Activated CD8-positive, alpha-beta T cell treated with anti-CD3 and anti-CD28 coated beads, Interleukin-2, amount 10 ng/mL, durations not matched to agents 7 days and 5 days (primary cell): ENCODE results near the gene KAZN. TPM values are rescaled to one million over a fixed set of nuclear protein-coding genes. Genes with fewer than 3 reads are reported as not detected.

Experiments
- ATAC-seq: fragments of 150-1000 bp; cut with Tn5 transposase; one replicate; pipeline ENCODE4 v1.10.0; 2021; ENCODE audit warnings: moderate library complexity
- CTCF ChIA-PET: fragments of 350-600 bp; sonication (Branson Sonifier 250); formaldehyde crosslinking; loops from one replicate; lab custom pipeline; 2021; ENCODE audit warnings: antibody characterized with exemption; lab: Charles Lee
- POLR2A ChIA-PET: fragments of 350-600 bp; sonication (Branson Sonifier 250); formaldehyde crosslinking; loops from one replicate; lab custom pipeline; 2021; ENCODE audit warnings: antibody characterized with exemption; lab: Charles Lee
- DNase-seq: peaks from one replicate; pipeline ENCODE4 v3.0.0-alpha.2; 2020
- H3K27ac Mint-ChIP-seq: one replicate; pipeline ENCODE4 v1.8.0; 2021; ENCODE audit warnings: mild to moderate bottlenecking, mixed read lengths
- H3K27me3 Mint-ChIP-seq: one replicate; pipeline ENCODE4 v1.8.0; 2021; ENCODE audit warnings: low read depth, mixed read lengths
- H3K36me3 Mint-ChIP-seq: one replicate; pipeline ENCODE4 v1.8.0; 2021; ENCODE audit warnings: low read depth, mixed read lengths
- H3K4me1 Mint-ChIP-seq: one replicate; pipeline ENCODE4 v1.8.0; 2021; ENCODE audit warnings: low read depth, mixed read lengths
- H3K4me3 Mint-ChIP-seq: one replicate; pipeline ENCODE4 v1.8.0; 2021; ENCODE audit warnings: mild to moderate bottlenecking, mixed read lengths
- H3K9me3 Mint-ChIP-seq: one replicate; pipeline ENCODE4 v1.8.0; 2022; ENCODE audit warnings: mixed read lengths; ENCODE audit not compliant: insufficient read depth
- total RNA-seq, 2 experiments: library from RNA; stranded (reverse); gene quantifications; one replicate each; pipeline ENCODE4 v1.2.3, GENCODE V29; 2021

The KAZN gene
- total RNA-seq, 2 experiments from 2014 or later: 1.1 to 1.7 TPM

DNA sequence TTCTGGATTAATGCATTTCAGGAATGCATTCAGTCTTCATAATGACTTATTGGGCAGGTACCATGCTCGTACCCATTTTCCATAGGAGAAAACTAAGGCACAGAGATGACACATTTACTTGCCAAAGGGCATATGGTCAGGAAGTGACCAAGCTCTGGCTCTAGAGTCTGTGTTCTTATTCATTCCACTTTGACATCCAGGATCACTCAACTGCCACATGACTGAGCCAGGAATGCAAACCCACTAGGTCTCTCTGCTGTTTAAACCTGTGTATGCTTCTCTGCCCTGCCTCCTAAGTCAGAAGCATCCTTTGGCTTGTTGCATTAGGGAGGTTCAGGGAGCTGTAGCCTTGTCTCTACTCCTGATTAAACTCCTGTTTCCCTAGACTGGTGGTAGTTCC, 7.5 kb downstream of the KAZN start:
- H3K4me1 Mint-ChIP-seq: no peaks in the 10 kb centered on the region
- ATAC-seq (no peak), DNase-seq (no peak)
- ChIA-PET CTCF (no interaction called here), POLR2A (no interaction called here)
- H3K27me3 Mint-ChIP-seq: peaks cover 14% of the 10 kb centered on the region
- no peak overlapping the region for H3K27ac Mint-ChIP-seq
- no peaks in the 10 kb centered on the region for H3K36me3 Mint-ChIP-seq
- H3K4me3 Mint-ChIP-seq: no peak overlapping the region
- no peaks in the 10 kb centered on the region for H3K9me3 Mint-ChIP-seq

DNA sequence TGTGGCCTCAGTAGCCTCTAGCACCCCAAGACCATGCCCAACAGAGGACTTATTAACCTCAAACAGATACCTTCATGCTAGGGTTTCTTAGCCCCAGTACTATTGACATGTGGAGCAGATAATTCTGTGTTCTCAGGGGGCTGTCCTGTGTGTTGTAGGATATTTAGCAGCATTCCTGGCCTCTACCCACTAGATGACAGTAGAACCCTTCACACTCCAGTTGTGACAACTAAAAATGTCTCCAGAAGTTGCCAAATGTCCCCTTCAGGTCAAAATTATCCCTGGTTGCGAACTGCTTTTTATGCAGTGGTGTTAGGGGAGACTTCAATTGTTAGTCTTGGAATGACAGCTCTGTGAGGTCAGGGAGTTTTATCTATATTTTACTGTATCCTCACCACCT, 8.1 kb downstream of the KAZN start:
- no peak overlapping the region for H3K4me3 Mint-ChIP-seq
- no peaks in the 10 kb centered on the region for H3K4me1 Mint-ChIP-seq
- ATAC-seq: no peak
- no peaks in the 10 kb centered on the region for H3K9me3 Mint-ChIP-seq
- no peak overlapping the region for H3K27ac Mint-ChIP-seq
- ChIA-PET POLR2A (no interaction called here), CTCF (no interaction called here)
- peaks cover 8% of the 10 kb centered on the region for H3K27me3 Mint-ChIP-seq
- no peaks in the 10 kb centered on the region for H3K36me3 Mint-ChIP-seq
- DNase-seq: no peak

DNA sequence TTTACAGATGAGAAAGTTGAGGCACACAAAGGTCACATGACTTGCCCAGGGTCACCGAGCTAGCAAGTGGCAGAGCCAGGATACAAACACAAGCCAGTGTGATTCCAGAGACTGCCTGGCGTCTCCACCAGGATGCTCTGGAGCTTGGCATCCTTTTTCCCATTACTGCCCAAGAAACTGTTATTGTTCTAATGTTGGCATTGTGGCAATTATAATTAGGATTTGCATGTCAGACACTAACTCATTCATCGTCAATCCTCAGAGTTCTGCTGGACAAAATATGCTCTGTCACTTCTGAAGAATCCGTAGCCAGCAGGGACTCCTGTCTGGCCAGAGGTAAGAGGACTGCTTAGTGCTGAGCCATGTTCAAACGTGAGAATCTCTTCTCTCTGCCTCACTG, 8.8 kb downstream of the KAZN start:
- CTCF ChIA-PET: no interaction called here
- H3K4me3 Mint-ChIP-seq: no peak overlapping the region
- H3K27me3 Mint-ChIP-seq: peaks cover 3% of the 10 kb centered on the region
- H3K27ac Mint-ChIP-seq: no peak overlapping the region
- H3K9me3 Mint-ChIP-seq: no peaks in the 10 kb centered on the region
- POLR2A ChIA-PET: no interaction called here
- no peaks in the 10 kb centered on the region for H3K4me1 Mint-ChIP-seq
- H3K36me3 Mint-ChIP-seq: no peaks in the 10 kb centered on the region
- ATAC-seq (no peak), DNase-seq (no peak)

DNA sequence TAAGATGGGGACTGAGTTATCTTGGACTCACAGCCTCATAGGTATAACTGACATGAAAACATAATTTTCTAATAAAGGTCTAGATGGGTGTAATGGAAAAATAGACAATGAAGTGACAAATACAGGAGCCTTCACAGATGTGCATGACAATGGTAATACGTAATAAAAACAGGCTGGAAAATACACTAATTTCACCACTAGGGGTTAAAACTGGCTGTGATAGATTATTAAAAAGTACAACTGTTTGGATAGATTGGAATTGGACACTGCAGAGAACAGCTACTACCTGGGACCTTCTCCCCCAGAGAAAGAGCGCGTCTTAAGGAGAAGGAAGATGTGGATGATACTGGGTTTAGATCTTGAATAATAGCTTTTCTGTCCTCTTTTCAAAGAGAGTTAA, 9.8 kb downstream of the KAZN start:
- ChIA-PET CTCF (no interaction called here), POLR2A (no interaction called here)
- ATAC-seq (no peak), DNase-seq (no peak)
- H3K27ac Mint-ChIP-seq: no peak overlapping the region
- H3K4me3 Mint-ChIP-seq: no peak overlapping the region
- no peaks in the 10 kb centered on the region for H3K9me3 Mint-ChIP-seq
- H3K27me3 Mint-ChIP-seq: no peaks in the 10 kb centered on the region
- H3K4me1 Mint-ChIP-seq: no peaks in the 10 kb centered on the region
- no peaks in the 10 kb centered on the region for H3K36me3 Mint-ChIP-seq

DNA sequence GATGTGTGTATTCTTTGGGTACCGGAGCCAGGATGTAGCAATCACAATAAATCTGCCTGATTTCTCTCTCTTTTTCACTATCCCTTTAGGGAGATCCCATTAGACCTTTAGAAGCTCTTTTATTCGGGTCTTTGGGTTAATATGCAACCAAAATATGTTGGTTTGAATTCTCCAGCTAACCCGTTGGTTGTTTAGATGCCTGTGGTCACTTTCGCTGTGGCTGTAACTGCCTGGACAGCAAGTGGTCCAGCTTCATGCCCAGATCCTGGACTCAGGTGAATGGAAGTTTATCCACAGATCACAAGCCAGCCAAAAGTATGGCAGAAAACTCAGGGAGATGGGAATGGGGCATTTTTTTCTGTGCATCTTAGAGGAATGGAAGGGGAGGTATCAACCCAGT, 12.3 kb downstream of the KAZN start:
- no peak overlapping the region for H3K4me3 Mint-ChIP-seq
- no peak overlapping the region for H3K27ac Mint-ChIP-seq
- no peaks in the 10 kb centered on the region for H3K4me1 Mint-ChIP-seq
- ATAC-seq (no peak), DNase-seq (no peak)
- no peaks in the 10 kb centered on the region for H3K9me3 Mint-ChIP-seq
- H3K27me3 Mint-ChIP-seq: no peaks in the 10 kb centered on the region
- ChIA-PET CTCF (no interaction called here), POLR2A (no interaction called here)
- no peaks in the 10 kb centered on the region for H3K36me3 Mint-ChIP-seq

DNA sequence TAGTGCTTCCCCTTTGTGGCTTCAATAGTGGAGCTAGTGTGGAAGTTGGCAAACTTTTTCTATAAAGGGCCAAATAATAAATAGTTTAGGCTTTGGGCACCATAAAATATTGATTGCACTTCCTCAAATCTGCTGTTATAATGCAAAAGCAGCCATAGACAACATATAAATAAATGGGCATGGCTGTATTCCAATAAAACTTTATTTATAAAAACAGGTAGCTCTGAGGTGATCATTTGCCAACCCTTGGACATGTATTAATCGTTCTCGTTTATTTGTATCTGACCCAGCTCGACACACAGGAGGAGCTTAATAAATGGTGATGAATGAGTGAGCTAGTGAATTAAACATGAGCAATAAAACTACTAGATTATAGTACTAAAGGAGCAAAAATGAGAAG, 13.3 kb downstream of the KAZN start:
- Mint-ChIP-seq H3K27me3 (no peaks in the 10 kb centered on the region), H3K9me3 (no peaks in the 10 kb centered on the region), H3K27ac (no peak overlapping the region), H3K4me3 (no peak overlapping the region), H3K36me3 (no peaks in the 10 kb centered on the region), H3K4me1 (no peaks in the 10 kb centered on the region)
- ATAC-seq (no peak), DNase-seq (no peak)
- POLR2A ChIA-PET: no interaction called here
- CTCF ChIA-PET: no interaction called here

DNA sequence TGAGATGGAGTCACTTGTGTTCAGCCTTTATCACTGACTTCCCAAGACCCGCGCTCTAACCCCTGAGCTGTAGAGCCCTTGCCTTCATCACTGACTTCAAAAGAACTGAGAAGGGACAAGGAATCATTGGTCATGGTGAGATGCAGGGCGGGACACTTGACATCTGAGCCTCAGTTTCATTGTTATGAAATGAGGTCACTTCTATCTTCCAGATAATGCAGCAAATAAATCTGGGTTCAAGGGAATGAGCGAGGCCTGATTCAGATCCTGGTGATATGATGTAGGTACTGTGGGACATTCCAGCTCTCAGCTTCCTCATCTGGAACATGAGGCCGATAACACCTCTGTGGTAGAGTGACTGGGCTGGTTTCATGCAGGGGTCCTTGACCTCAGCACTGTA, 13.8 kb downstream of the KAZN start:
- ATAC-seq: no peak
- H3K4me1 Mint-ChIP-seq: no peaks in the 10 kb centered on the region
- H3K9me3 Mint-ChIP-seq: no peaks in the 10 kb centered on the region

DNA sequence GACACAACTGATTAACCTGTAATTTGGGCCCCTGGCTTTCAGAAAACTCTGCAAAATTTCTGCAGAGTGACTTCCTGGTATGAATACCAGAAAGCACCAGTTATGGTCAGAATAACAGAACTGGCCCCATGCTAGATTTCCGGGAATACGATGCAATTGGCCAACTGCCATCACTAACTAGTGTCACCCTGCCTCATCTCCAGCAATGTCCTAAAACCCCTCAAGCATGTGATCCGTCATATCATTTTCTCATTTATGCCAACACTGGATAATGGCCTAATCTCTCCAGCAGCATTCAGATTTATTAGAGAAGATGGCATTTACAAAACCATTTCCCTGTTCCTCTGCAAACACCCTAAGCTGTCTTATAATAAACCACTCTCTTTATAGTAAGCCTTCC, 15.4 kb downstream of the KAZN start:
- no peak overlapping the region for H3K4me3 Mint-ChIP-seq
- no peak for DNase-seq
- H3K27me3 Mint-ChIP-seq: no peaks in the 10 kb centered on the region
- ChIA-PET POLR2A (no interaction called here), CTCF (no interaction called here)
- H3K27ac Mint-ChIP-seq: no peak overlapping the region
- no peaks in the 10 kb centered on the region for H3K36me3 Mint-ChIP-seq
- H3K9me3 Mint-ChIP-seq: no peaks in the 10 kb centered on the region
- H3K4me1 Mint-ChIP-seq: no peaks in the 10 kb centered on the region
- no peak for ATAC-seq

More for the DNA sequence above, 13.8 kb downstream of the KAZN start:
- no peak overlapping the region for H3K27ac Mint-ChIP-seq
- H3K27me3 Mint-ChIP-seq: no peaks in the 10 kb centered on the region
- H3K4me3 Mint-ChIP-seq: no peak overlapping the region
- no peak for DNase-seq
- ChIA-PET CTCF (no interaction called here), POLR2A (no interaction called here)
- no peaks in the 10 kb centered on the region for H3K36me3 Mint-ChIP-seq

DNA sequence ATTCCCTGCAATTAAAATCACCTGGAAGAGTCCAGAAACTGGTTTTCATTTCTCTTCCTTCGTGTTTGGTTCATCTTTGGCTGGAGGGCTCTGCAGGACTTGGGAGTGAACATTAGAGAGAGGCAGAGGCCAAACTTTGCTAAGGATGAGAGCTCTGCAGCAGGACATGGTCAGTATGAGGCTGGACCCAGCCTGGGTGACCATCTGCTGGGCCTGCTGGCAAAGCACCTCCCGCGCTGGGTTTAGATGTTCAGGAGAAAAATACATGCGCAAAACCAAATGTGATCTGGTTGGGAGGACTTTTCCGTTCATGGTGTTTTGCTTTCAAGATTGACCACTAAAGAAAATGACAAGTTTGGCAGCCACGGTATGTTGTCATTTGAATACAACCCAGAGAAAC, 15.9 kb downstream of the KAZN start:
- DNase-seq (no peak), ATAC-seq (no peak)
- H3K36me3 Mint-ChIP-seq: no peaks in the 10 kb centered on the region
- CTCF ChIA-PET: no interaction called here
- no peak overlapping the region for H3K27ac Mint-ChIP-seq
- no peaks in the 10 kb centered on the region for H3K9me3 Mint-ChIP-seq
- POLR2A ChIA-PET: no interaction called here
- no peaks in the 10 kb centered on the region for H3K27me3 Mint-ChIP-seq
- H3K4me3 Mint-ChIP-seq: no peak overlapping the region
- H3K4me1 Mint-ChIP-seq: no peaks in the 10 kb centered on the region

DNA sequence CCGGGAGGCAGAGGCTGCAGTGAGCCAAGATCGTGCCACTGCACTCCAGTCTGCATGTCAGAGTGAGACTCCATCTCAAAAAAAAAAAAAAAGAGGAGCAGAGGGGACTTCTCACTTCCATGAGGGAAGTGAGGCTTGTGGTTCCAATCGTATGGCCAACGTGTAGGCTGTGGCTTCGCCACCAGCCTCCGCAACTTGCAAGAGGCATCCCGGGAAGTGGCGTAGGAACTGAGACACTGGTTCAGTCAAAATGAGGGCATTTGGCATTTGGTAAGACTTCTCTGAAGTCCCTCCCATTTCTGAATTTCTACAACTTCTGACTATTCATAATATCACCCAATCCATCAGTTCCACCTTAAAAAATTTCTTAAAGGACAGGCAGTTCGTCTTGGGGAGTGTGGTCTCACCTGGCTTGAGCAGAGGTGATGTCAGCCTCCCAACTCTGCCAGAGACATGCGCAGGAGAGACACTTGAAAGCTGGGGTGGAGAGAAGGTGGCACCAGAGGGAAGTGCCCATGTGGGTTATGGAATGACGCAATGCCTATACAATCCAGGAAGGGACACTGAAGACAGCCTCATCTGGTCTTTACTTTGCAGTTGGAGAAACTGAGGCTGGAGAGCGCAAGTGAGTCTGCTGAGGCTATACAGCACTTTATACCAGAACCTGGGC, 17.2 kb downstream of the KAZN start:
- ATAC-seq: no peak
- Mint-ChIP-seq H3K9me3 (no peaks in the 10 kb centered on the region), H3K4me3 (no peak overlapping the region), H3K4me1 (no peaks in the 10 kb centered on the region), H3K36me3 (no peaks in the 10 kb centered on the region), H3K27ac (no peak overlapping the region), H3K27me3 (no peaks in the 10 kb centered on the region)
- ChIA-PET POLR2A (no interaction called here), CTCF (no interaction called here)
- no peak for DNase-seq

DNA sequence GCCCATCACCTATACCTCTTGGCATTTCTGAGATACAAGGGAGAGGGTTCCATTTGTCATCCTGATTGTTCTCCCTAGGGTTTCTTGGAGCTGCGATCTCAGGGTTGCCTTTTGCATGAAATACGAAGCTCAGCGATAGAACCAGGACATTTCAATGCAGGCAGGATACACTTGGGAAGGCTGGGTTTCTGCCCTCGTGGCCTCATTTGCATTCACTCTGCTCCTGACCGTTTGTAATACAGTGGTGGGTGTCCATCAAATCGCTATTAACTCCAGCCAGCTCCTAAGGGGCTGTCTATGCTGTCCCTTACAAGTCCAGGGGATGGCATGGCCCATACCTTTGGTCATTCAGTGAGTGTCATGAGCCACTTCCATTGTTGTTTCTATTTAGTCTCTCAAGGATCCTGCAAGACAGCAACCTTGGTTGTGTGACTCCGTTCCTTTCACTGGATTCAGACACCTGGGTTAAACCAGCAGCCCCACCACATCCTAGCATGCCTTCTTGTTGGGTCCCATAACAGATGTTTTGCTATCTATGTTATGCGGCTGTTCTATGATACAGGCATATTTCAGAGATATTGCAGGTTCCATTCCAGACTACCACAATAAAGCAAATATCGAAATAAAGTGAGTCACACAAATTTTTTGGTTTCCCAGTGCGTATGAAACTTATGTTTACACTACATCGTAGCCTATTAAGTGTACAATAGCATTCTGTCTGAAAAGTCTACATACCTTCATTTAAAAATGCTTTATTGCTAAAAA, 18.3 kb downstream of the KAZN start:
- ATAC-seq: no peak
- POLR2A ChIA-PET: no interaction called here
- H3K4me1 Mint-ChIP-seq: no peaks in the 10 kb centered on the region
- no peaks in the 10 kb centered on the region for H3K27me3 Mint-ChIP-seq
- CTCF ChIA-PET: no interaction called here
- no peak overlapping the region for H3K4me3 Mint-ChIP-seq
- no peaks in the 10 kb centered on the region for H3K36me3 Mint-ChIP-seq
- H3K9me3 Mint-ChIP-seq: no peaks in the 10 kb centered on the region
- no peak overlapping the region for H3K27ac Mint-ChIP-seq
- no peak for DNase-seq

DNA sequence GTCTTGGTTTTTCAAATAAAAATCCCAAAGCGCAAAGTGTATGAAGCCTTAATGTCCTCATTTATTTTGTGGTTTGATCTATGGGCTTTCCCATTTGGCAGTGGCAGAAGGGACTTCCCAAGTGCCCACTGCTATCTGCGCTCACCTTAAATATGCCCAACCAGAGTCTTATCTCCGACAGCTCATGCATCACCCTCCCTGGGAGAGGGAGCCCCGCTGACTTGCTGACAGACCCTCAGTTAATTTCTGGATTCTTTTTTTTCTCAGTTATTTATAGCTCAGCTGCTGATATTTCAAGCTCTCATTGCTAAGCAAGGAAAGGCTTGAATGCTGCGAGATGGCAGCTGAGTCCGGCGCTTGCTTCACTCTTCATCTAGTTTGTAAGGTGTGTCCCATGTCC, 19.3 kb downstream of the KAZN start:
- Mint-ChIP-seq H3K36me3 (no peaks in the 10 kb centered on the region), H3K27ac (no peak overlapping the region), H3K4me3 (no peak overlapping the region), H3K4me1 (no peaks in the 10 kb centered on the region), H3K27me3 (no peaks in the 10 kb centered on the region), H3K9me3 (no peaks in the 10 kb centered on the region)
- ATAC-seq: no peak
- CTCF ChIA-PET: no interaction called here
- no peak for DNase-seq
- POLR2A ChIA-PET: no interaction called here
